Keratinocyte (primary cell): Measurements from ENCODE around the gene ARL6IP5. TPM values are rescaled to one million over a fixed set of nuclear protein-coding genes. Genes with fewer than 3 reads are reported as not detected.

Experiments
- DNase-seq: peaks from one replicate; pipeline ENCODE4 v3.0.0-alpha.2; 2011; ENCODE audit warnings: low read depth, missing footprints, low spot score
- FAIRE-seq: peaks from 2 replicates; lab custom pipeline; 2011; peaks lifted over from hg19 to GRCh38; lab: Jason Lieb, UNC
- H2AFZ ChIP-seq: 2 replicates; pipeline ENCODE4 v1.6.0; 2012; ENCODE audit warnings: low read length, control low read depth, inconsistent platforms; ENCODE audit not compliant: control insufficient read depth
- H3K27ac ChIP-seq: 2 replicates; pipeline ENCODE4 v1.5.1; 2011; ENCODE audit warnings: low read length; ENCODE audit not compliant: control insufficient read depth, insufficient read depth
- H3K27me3 ChIP-seq: 3 replicates; pipeline ENCODE4 v1.6.0; 2011; ENCODE audit warnings: low read length; ENCODE audit not compliant: control insufficient read depth, insufficient read depth; ENCODE audit errors: extremely low read depth
- H3K36me3 ChIP-seq, 2 experiments: 2 replicates in 1 of 2; 3 replicates in 1 of 2; pipeline ENCODE4 v1.5.1; 2011; ENCODE audit warnings: low read length in 2 of 2, mild to moderate bottlenecking in 1 of 2; ENCODE audit not compliant: control insufficient read depth in 2 of 2, insufficient read depth in 2 of 2; ENCODE audit errors: extremely low read depth in 1 of 2
- H3K4me1 ChIP-seq: 3 replicates; pipeline ENCODE4 v1.5.1; 2011; ENCODE audit warnings: low read length; ENCODE audit not compliant: control insufficient read depth, insufficient read depth; ENCODE audit errors: extremely low read depth
- H3K4me2 ChIP-seq: 3 replicates; pipeline ENCODE4 v1.6.0; 2011; ENCODE audit warnings: low read depth, low read length; ENCODE audit not compliant: control insufficient read depth, insufficient read depth; ENCODE audit errors: extremely low read depth
- H3K4me3 ChIP-seq, 3 experiments: fragments of 200-600 bp in 1 of 3; sonication (generic) in 1 of 3; 2 replicates in 2 of 3; 3 replicates in 1 of 3; pipeline ENCODE4 v1.5.1; 2011 to 2016; ENCODE audit warnings: low read length in 3 of 3, mild to moderate bottlenecking in 3 of 3, control low read depth in 2 of 3, inconsistent platforms in 1 of 3, low read depth in 1 of 3, mixed read lengths in 1 of 3, mixed run types in 1 of 3, moderate library complexity in 1 of 3; ENCODE audit not compliant: control insufficient read depth in 2 of 3, insufficient read depth in 2 of 3; ENCODE audit errors: extremely low read depth in 1 of 3
- H3K79me2 ChIP-seq: 2 replicates; pipeline ENCODE4 v1.6.0; 2012; ENCODE audit warnings: low read length; ENCODE audit not compliant: control insufficient read depth, insufficient read depth
- H3K9ac ChIP-seq: 3 replicates; pipeline ENCODE4 v1.6.0; 2011; ENCODE audit warnings: low read length; ENCODE audit not compliant: control insufficient read depth, insufficient read depth; ENCODE audit errors: extremely low read depth
- H3K9me1 ChIP-seq: 3 replicates; pipeline ENCODE4 v1.6.0; 2011; ENCODE audit warnings: low read length; ENCODE audit not compliant: control insufficient read depth, insufficient read depth; ENCODE audit errors: extremely low read depth
- H3K9me3 ChIP-seq: 2 replicates; pipeline ENCODE4 v1.5.1; 2012; ENCODE audit warnings: low read depth, low read length; ENCODE audit not compliant: control insufficient read depth
- H4K20me1 ChIP-seq: 3 replicates; pipeline ENCODE4 v1.6.0; 2011; ENCODE audit warnings: low read length; ENCODE audit not compliant: control insufficient read depth, insufficient read depth; ENCODE audit errors: extremely low read depth
- EZH2 ChIP-seq: IDR thresholded peaks from one replicate; pipeline ENCODE4 v1.6.1; 2012; ENCODE audit warnings: inconsistent platforms, mild to moderate bottlenecking, low read length, moderate library complexity
- dilution Hi-C: fragments of 300-500 bp; cut with MboI; formaldehyde crosslinking; loops from one replicate; pipeline ENCODE4 v1.7.0; 2020; ENCODE audit warnings: low sequenced_read_pairs; ENCODE audit not compliant: extremely low pct_ligation_motif_present
- polyA plus RNA-seq, 5 experiments: library from polyadenylated mRNA; depleted of rRNA in 3 of 5; stranded (reverse) in 3 of 5; stranded (forward) in 1 of 5; unstranded in 1 of 5; fragments of >200 nt; gene quantifications; 1 replicate in 1 of 5; 2 replicates in 3 of 5; 3 replicates in 1 of 5; pipeline versions ENCODE4 v1.2.1 to v1.2.3, GENCODE V29; 2011 to 2012; ENCODE audit warnings: missing spikeins in 2 of 5, low read depth in 1 of 5, low replicate concordance in 1 of 5
- small RNA-seq, 3 experiments: library from RNA; depleted of rRNA; stranded (forward); fragments of <200 nt; gene quantifications; one replicate each; pipeline ENCODE3, GENCODE V24; 2012; ENCODE audit warnings: low read depth in 3 of 3, low replicate concordance in 1 of 3; ENCODE audit not compliant: insufficient read length in 3 of 3
- TF ChIP-seq, protein P1 (sequence below), 3 experiments: IDR thresholded peaks in 1 of 3; conservative IDR thresholded peaks in 1 of 3; optimal IDR thresholded peaks in 1 of 3; 2 replicates in 2 of 3; 3 replicates in 1 of 3; pipeline versions ENCODE3 to v1.5.1; 2011; ENCODE audit warnings: low read length in 3 of 3, mild to moderate bottlenecking in 3 of 3, moderate library complexity in 2 of 3, control low read depth in 1 of 3, inconsistent platforms in 1 of 3; ENCODE audit not compliant: insufficient read depth in 2 of 3; ENCODE audit errors: extremely low read depth in 1 of 3

ARL6IP5 gene
- polyA plus RNA-seq, 1 donor (not counting 4 experiments of a cell fraction or from before 2014, with no cell fraction given): 112 TPM

- DNase-seq (no peak), FAIRE-seq (no peak)
- Histone ChIP-seq H3K9me3 (no peaks in the 10 kb centered on the region), H3K79me2 (no peaks in the 10 kb centered on the region), H3K4me3 (no peak overlapping the region), H4K20me1 (no peaks in the 10 kb centered on the region), H2AFZ (no peak overlapping the region), H3K27me3 (no peaks in the 10 kb centered on the region), H3K36me3 (no peaks in the 10 kb centered on the region), H3K9ac (no peak overlapping the region), H3K4me1 (no peaks in the 10 kb centered on the region), H3K4me2 (no peak overlapping the region), H3K9me1 (no peaks in the 10 kb centered on the region), H3K27ac (no peak overlapping the region)
- dilution Hi-C loops: no loop called here
- TF ChIP-seq EZH2: no peak
- TF ChIP-seq, protein P1, sequence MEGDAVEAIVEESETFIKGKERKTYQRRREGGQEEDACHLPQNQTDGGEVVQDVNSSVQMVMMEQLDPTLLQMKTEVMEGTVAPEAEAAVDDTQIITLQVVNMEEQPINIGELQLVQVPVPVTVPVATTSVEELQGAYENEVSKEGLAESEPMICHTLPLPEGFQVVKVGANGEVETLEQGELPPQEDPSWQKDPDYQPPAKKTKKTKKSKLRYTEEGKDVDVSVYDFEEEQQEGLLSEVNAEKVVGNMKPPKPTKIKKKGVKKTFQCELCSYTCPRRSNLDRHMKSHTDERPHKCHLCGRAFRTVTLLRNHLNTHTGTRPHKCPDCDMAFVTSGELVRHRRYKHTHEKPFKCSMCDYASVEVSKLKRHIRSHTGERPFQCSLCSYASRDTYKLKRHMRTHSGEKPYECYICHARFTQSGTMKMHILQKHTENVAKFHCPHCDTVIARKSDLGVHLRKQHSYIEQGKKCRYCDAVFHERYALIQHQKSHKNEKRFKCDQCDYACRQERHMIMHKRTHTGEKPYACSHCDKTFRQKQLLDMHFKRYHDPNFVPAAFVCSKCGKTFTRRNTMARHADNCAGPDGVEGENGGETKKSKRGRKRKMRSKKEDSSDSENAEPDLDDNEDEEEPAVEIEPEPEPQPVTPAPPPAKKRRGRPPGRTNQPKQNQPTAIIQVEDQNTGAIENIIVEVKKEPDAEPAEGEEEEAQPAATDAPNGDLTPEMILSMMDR (optimal IDR thresholded peaks at IDR 0.05 in 1 of 3, IDR thresholded peaks at IDR 0.05 in 1 of 3, conservative IDR thresholded peaks at IDR 0.05 in 1 of 3; ENCODE audit: extremely low read depth in 1 of 3, insufficient read depth in 2 of 3, low read length in 3 of 3): no peak
Observed at GRCh38 chr3:69149586-69149985, 64.8 kb downstream of the ARL6IP5 start.

Small RNA genes lying within 50 kb of the gene (small RNA-seq; reads per million reads assigned to genes)
- gene MIR3136: 0 to 3.0 (median 0.75) reads per million in 3 experiments

Other genes starting within 250 kb of the ARL6IP5 start
- not detected in 3 replicates for gene TAFA4, start 152.4 kb upstream of the ARL6IP5 start, polyA plus RNA-seq
- gene EOGT, start 71.3 kb upstream of the ARL6IP5 start, polyA plus RNA-seq: 23.4 to 39.0 TPM (median 35.5 TPM) in 3 replicates
- 8.5 to 13.7 TPM (median 9.6 TPM) in 3 replicates for gene TMF1, start 32.6 kb upstream of the ARL6IP5 start, polyA plus RNA-seq
- gene UBA3, start 4.6 kb upstream of the ARL6IP5 start, polyA plus RNA-seq: 72.0 to 125 TPM (median 81.7 TPM) in 3 replicates
- not detected in 3 replicates for gene LMOD3, start 37.7 kb downstream of the ARL6IP5 start, polyA plus RNA-seq